ENCODE data around the gene NPTX1.

The NPTX1 gene

DNA sequence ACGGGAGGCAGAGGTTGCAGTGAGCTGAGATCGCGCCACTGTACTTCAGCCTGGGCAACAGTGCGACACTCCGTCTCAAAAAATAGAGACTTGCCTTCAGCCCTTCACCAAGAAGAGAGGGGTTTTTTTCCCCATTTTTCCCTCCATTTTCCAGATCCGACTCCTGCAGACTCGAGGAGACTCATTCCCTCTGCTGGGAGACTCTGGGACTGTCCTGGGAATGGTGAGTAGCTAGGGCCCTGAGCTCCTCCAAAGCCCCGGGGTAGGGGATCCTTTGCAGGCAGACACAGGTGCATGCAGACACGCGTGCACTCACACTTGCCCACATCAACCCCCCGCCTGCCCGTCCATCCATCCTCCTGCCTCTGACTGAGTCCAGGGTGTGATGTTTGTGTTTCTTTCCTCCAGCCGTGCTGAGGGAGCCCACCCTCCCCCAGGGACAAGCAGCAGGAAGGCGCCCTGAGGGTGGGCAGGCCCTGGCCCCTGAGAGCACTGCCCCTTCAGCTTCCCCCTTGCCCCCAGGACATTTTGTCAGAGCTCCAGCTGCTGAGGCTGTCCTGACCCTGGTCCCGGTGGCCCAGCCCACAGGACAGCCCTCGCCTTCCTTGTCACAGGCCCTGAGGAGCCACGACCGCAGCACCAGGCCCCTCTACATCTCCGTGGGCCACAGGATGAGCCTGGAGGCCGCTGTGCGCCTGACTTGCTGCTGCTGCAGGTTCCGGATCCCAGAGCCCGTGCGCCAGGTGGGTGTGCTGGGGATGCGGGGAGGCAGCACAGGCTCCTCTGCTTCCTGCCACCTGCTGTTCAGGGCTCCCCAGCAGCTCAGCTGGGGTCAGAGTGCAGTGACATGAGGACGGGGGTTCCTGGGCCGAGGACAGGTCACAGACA is 51.3 kb downstream of the NPTX1 start:
- DNase-seq: no peak

DNA sequence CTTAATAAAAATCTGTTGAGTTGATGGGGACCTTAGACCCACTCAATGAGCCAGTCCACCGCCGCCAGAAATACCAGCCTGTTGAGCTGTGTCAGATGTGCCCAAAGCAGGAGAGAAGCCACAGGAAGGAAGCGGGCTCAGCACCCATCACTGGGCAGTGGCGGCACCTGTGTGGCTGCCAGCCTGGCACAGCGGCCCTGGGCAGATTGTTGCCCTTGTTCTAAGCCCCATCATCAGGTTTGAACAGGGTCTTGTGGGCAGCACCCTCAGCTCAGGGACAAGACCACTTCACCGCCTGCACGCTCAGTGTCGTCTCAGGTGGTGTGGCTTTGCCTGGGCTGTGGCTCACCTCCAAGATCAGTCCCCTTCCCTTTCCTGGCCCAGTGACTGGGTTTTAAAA is 52.1 kb downstream of the NPTX1 start:
- DNase-seq: no peak

- no peak for DNase-seq
Observed at GRCh38 chr17:80423536-80424225, 52.7 kb downstream of the NPTX1 start.

- DNase-seq: no peak
Observed at GRCh38 chr17:80422981-80423380, 53.4 kb downstream of the NPTX1 start.

GRCh38 chr17:80422276-80422675 is 54.1 kb downstream of the NPTX1 start:
- peak; percentile 22 for DNase-seq

DNA sequence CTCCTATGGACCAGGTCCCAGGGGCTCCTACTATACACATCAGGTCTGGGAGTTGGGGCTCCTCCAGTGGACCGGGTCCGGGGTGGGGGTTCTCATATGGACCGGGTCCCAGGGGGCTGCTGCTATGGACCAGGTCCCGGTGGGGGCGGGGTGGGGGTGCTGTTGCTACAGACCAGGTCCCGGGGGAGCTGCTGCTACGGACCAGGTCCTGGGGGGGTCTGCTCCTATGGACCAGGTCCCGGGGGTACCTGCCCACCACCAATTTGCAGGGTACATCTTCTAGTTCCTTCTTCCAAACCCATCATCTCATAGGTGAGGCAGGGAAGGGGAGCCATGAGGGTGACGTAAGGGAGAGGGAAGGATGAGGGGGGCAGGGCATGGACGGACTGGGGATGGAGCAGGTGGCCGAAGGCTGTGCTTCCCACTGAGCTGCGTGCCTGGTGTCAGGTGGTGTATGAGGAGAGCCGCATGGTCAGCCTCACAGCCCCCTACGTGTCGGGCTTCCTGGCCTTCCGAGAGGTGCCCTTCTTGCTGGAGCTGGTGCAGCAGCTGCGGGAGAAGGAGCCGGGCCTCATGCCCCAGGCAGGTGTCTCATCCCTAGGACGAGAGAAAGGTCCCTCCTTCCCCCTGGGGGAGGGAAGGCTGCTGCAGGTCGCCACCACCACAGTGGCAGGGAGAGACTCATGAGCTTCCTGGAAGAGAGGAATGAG is 54.9 kb downstream of the NPTX1 start:
- DNase-seq: peak; percentile 74

DNA sequence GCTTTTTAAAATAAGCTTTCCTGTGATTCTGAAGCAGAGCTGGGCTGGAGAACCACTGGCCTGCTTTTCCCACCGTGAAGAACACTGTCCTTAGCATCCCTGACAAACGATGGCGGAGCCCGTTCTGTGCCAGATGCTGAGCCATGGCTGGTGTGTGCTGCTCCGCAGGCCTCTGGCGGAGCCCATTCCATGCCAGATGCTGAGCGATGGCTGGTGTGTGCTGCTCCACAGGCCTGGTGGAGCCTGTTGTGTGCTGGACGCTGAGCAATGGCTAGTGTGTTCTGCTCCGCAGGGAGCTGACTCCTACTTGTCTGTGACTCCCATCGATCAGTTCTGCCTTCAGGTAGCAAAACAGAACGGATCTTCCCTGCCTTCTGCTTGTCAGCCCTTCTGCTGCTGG is 57.2 kb downstream of the NPTX1 start:
- no peak for DNase-seq

- DNase-seq: no peak
Observed at GRCh38 chr17:80418589-80418988, 57.8 kb downstream of the NPTX1 start.

Measured in NCI-H69 (cell line).